GM12878 (cell line): Measurements from ENCODE around the gene SERPINE3. TPM values are rescaled to one million over a fixed set of nuclear protein-coding genes. Genes with fewer than 3 reads are reported as not detected.

Experiments used
- ATAC-seq: fragments of 200-7000 bp; cut with Tn5 transposase; 3 replicates; pipeline ENCODE4 v1.9.1; 2020; ENCODE audit warnings: mild to moderate bottlenecking, moderate library complexity
- BruUV-seq: library from RNA; stranded (reverse); fragments of 400-500 nt; replicated peaks from 2 replicates; lab custom pipeline; 2021; lab: Mats Ljungman, UMichigan
- CTCF ChIA-PET: fragments of 300-600 bp; sonication (Branson Sonifier 250); formaldehyde crosslinking; extraction: SDS; loops from one replicate; lab custom pipeline; 2021; ENCODE audit warnings: inconsistent platforms; lab: Yijun Ruan, JAX
- POLR2A ChIA-PET: fragments of 350-600 bp; formaldehyde crosslinking; extraction: SDS; loops from one replicate; lab custom pipeline; 2021; ENCODE audit warnings: inconsistent platforms; lab: Charles Lee
- RAD21 ChIA-PET: fragments of 300-600 bp; sonication (Branson Sonifier 250); formaldehyde crosslinking; loops from one replicate; lab custom pipeline; 2023; ENCODE audit warnings: antibody characterized with exemption; ENCODE audit not compliant: unreplicated experiment; lab: Charles Lee
- SMC1A ChIA-PET: fragments of 300-600 bp; sonication (Branson Sonifier 250); formaldehyde crosslinking; loops from one replicate; lab custom pipeline; 2023; ENCODE audit not compliant: unreplicated experiment, uncharacterized antibody; lab: Charles Lee
- DNase-seq: peaks from one replicate; pipeline ENCODE4 v3.0.0-alpha.2; 2011; ENCODE audit warnings: low read depth, low spot score
- FAIRE-seq: peaks from 3 replicates; lab custom pipeline; 2011; peaks lifted over from hg19 to GRCh38; lab: Jason Lieb, UNC
- H2AFZ ChIP-seq: 2 replicates; pipeline ENCODE4 v1.6.0; 2011; ENCODE audit warnings: low read depth, low read length, control low read depth; ENCODE audit not compliant: control insufficient read depth
- H3K27ac ChIP-seq: 2 replicates; pipeline ENCODE4 v1.5.1; 2011; ENCODE audit warnings: control low read depth; ENCODE audit not compliant: control insufficient read depth, insufficient read depth
- H3K27me3 ChIP-seq, 2 experiments: replicated peaks in 1 of 2; 2 replicates each; pipeline versions ENCODE4 v1.6.0 to v1.6.1; 2011; ENCODE audit warnings: low read length in 1 of 2; ENCODE audit not compliant: control insufficient read depth in 2 of 2, insufficient read depth in 2 of 2
- H3K36me3 ChIP-seq, 2 experiments: 2 replicates each; pipeline ENCODE4 v1.5.1; 2011; ENCODE audit warnings: low read length in 1 of 2; ENCODE audit not compliant: control insufficient read depth in 2 of 2, insufficient read depth in 2 of 2
- H3K4me1 ChIP-seq: 2 replicates; pipeline ENCODE4 v1.6.1; 2011; ENCODE audit warnings: mild to moderate bottlenecking, low read length, moderate library complexity, mixed read lengths; ENCODE audit not compliant: control insufficient read depth, insufficient read depth
- H3K4me2 ChIP-seq: 2 replicates; pipeline ENCODE4 v1.6.0; 2011; ENCODE audit warnings: control low read depth; ENCODE audit not compliant: control insufficient read depth, insufficient read depth
- H3K4me3 ChIP-seq: fragments of 200-600 bp; sonication (generic); 2 replicates; pipeline ENCODE4 v1.5.1; 2016
- H3K79me2 ChIP-seq: 2 replicates; pipeline ENCODE4 v1.6.0; 2011; ENCODE audit warnings: low read length; ENCODE audit not compliant: control insufficient read depth, insufficient read depth
- H3K9ac ChIP-seq: 2 replicates; pipeline ENCODE4 v1.8.0; 2011; ENCODE audit warnings: low read length, control low read depth, mixed read lengths; ENCODE audit not compliant: control insufficient read depth, insufficient read depth
- H3K9me3 ChIP-seq: replicated peaks from 3 replicates; pipeline ENCODE4 v1.5.1; 2011; ENCODE audit warnings: mild to moderate bottlenecking, low read length; ENCODE audit not compliant: control insufficient read depth, insufficient read depth
- H4K20me1 ChIP-seq: 2 replicates; pipeline ENCODE4 v1.6.0; 2011; ENCODE audit not compliant: control insufficient read depth, insufficient read depth
- ATF7 ChIP-seq: fragments of 450-650 bp; IDR thresholded peaks from 2 replicates; pipeline ENCODE4 v1.6.1; 2016; ENCODE audit warnings: low read depth, mild to moderate bottlenecking
- CBX3 ChIP-seq: fragments of 200-600 bp; sonication (generic); IDR thresholded peaks from 2 replicates; pipeline ENCODE4 v1.6.1; 2016; ENCODE audit warnings: low read depth, borderline replicate concordance
- E2F8 ChIP-seq: fragments of 450-650 bp; IDR thresholded peaks from 2 replicates; pipeline ENCODE4 v1.6.1; 2018; ENCODE audit warnings: mild to moderate bottlenecking, low read depth, moderate library complexity; ENCODE audit not compliant: partially characterized antibody
- ELK1 ChIP-seq: IDR thresholded peaks from 2 replicates; pipeline ENCODE4 v1.6.1; 2012; ENCODE audit warnings: low read depth, low read length, improper control_type of control experiment
- GATAD2B ChIP-seq: fragments of 450-650 bp; conservative IDR thresholded peaks from 2 replicates; pipeline ENCODE4 v1.6.1; 2017; ENCODE audit warnings: low read depth, mild to moderate bottlenecking, moderate library complexity
- IKZF2 ChIP-seq, 2 experiments: fragments of 450-650 bp; IDR thresholded peaks; 2 replicates each; pipeline ENCODE4 v1.6.1; 2017; ENCODE audit warnings: mild to moderate bottlenecking in 2 of 2, moderate library complexity in 2 of 2
- JUNB ChIP-seq: IDR thresholded peaks from 2 replicates; pipeline ENCODE4 v1.6.1; 2016; ENCODE audit warnings: antibody characterized with exemption, mild to moderate bottlenecking
- KAT2A ChIP-seq: conservative IDR thresholded peaks from 2 replicates; pipeline ENCODE4 v1.6.1; 2011; ENCODE audit warnings: low read depth, low read length; ENCODE audit not compliant: control insufficient read depth
- KDM1A ChIP-seq: fragments of 200-600 bp; sonication (generic); IDR thresholded peaks from 2 replicates; pipeline ENCODE4 v1.6.1; 2016; ENCODE audit warnings: borderline replicate concordance
- KLF5 ChIP-seq: fragments of 450-650 bp; IDR thresholded peaks from 2 replicates; pipeline ENCODE4 v1.6.1; 2014; ENCODE audit warnings: mild to moderate bottlenecking; ENCODE audit not compliant: partially characterized antibody
- MEF2A ChIP-seq: IDR thresholded peaks from 2 replicates; pipeline ENCODE4 v1.6.1; 2011; ENCODE audit warnings: low read depth, mild to moderate bottlenecking, low read length, moderate library complexity; ENCODE audit not compliant: insufficient read depth
- MEF2B ChIP-seq: fragments of 450-650 bp; IDR thresholded peaks from 2 replicates; pipeline ENCODE4 v1.6.1; 2018; ENCODE audit warnings: mild to moderate bottlenecking, moderate library complexity; ENCODE audit not compliant: partially characterized antibody, poor library complexity, severe bottlenecking
- MTA2 ChIP-seq: fragments of 450-650 bp; IDR thresholded peaks from 2 replicates; pipeline ENCODE4 v1.6.1; 2016; ENCODE audit warnings: low read depth, mild to moderate bottlenecking, moderate library complexity
- MYC ChIP-seq: IDR thresholded peaks from 2 replicates; pipeline ENCODE4 v1.6.1; 2011; ENCODE audit warnings: mild to moderate bottlenecking, low read length, moderate library complexity, inconsistent platforms; ENCODE audit not compliant: insufficient read depth, insufficient replicate concordance, insufficient read length, severe bottlenecking
- POLR2A ChIP-seq: IDR thresholded peaks from 2 replicates; pipeline ENCODE4 v1.6.1; 2011; ENCODE audit warnings: low read depth, mild to moderate bottlenecking, low read length
- POLR2AphosphoS2 ChIP-seq: IDR thresholded peaks from 2 replicates; pipeline ENCODE4 v1.6.1; 2011; ENCODE audit warnings: low read depth, mild to moderate bottlenecking, low read length, improper control_type of control experiment, moderate library complexity
- SIN3A ChIP-seq: IDR thresholded peaks from 2 replicates; pipeline ENCODE4 v1.6.1; 2012; ENCODE audit warnings: low read depth, low read length, improper control_type of control experiment
- SMC3 ChIP-seq: IDR thresholded peaks from 2 replicates; pipeline ENCODE4 v1.6.1; 2011; ENCODE audit warnings: low read length, improper control_type of control experiment, borderline replicate concordance
- STAT1 ChIP-seq: fragments of 450-650 bp; conservative IDR thresholded peaks from 2 replicates; pipeline ENCODE4 v1.6.1; 2014; ENCODE audit warnings: antibody characterized with exemption, mild to moderate bottlenecking
- TBL1XR1 ChIP-seq: IDR thresholded peaks from 2 replicates; pipeline ENCODE4 v1.6.1; 2012; ENCODE audit warnings: low read depth, low read length, improper control_type of control experiment
- TCF3 ChIP-seq: IDR thresholded peaks from 2 replicates; pipeline ENCODE4 v1.6.1; 2012; ENCODE audit warnings: low read depth, mild to moderate bottlenecking, low read length, borderline replicate concordance; ENCODE audit not compliant: insufficient read depth
- ZNF217 ChIP-seq: fragments of 450-650 bp; IDR thresholded peaks from 2 replicates; pipeline ENCODE4 v1.6.1; 2017; ENCODE audit warnings: antibody characterized with exemption, mild to moderate bottlenecking
- ZZZ3 ChIP-seq: IDR thresholded peaks from 2 replicates; pipeline ENCODE4 v1.6.1; 2011; ENCODE audit warnings: low read depth; ENCODE audit not compliant: control insufficient read depth, insufficient read length
- WGBS: methylation state at CpG from one replicate; pipeline ENCODE4 v1.1.6; 2016; ENCODE audit warnings: low lambda C conversion rate; ENCODE audit not compliant: insufficient replicate concordance, insufficient coverage; ENCODE audit errors: missing lambda C conversion rate; 5-methylcytosine and 5-hydroxymethylcytosine counted together
- in situ Hi-C: fragments of 300-500 bp; cut with MboI; formaldehyde crosslinking; loops from 9 replicates; pipeline ENCODE4 v1.14.3; 2018; ENCODE audit warnings: mixed read lengths
- intact Hi-C: fragments of 100-400 bp; cut with micrococcal nuclease; formaldehyde crosslinking; loops from one replicate; pipeline ENCODE4 v1.14.2; 2022; ENCODE audit not compliant: unreplicated experiment
- polyA plus RNA-seq, 11 experiments: library from polyadenylated mRNA; depleted of rRNA in 4 of 11; unstranded in 6 of 11; stranded (reverse) in 5 of 11; fragments of >200 nt; fragmentation: Nextera tagmentation in 4 of 11; fragmentation: Illumina TruSeq in 1 of 11; extraction: Ambion mirVana in 4 of 11; extraction: Trizol in 1 of 11; gene quantifications; 1 replicate in 1 of 11; 2 replicates in 10 of 11; pipeline versions ENCODE4 v1.2.1 to v1.2.3, GENCODE V29; 2011 to 2016; ENCODE audit warnings: inconsistent platforms in 2 of 11, missing spikeins in 2 of 11, low read depth in 1 of 11
- total RNA-seq, 4 experiments: library from RNA; depleted of rRNA in 3 of 4; stranded (reverse); fragments of >200 nt in 3 of 4; fragmentation: Illumina TruSeq in 1 of 4; extraction: Trizol in 1 of 4; gene quantifications; 2 replicates each; pipeline versions ENCODE4 v1.2.1 to v1.2.3, GENCODE V29; 2013 to 2021

The SERPINE3 gene
- total and polyA plus RNA-seq, 10 of the 15 experiments (the other 5 are each of a cell fraction or from before 2014, with no cell fraction given) = 0.19 TPM; not detected in 9

GRCh38 chr13:51303882-51304281 is 35.6 kb upstream of the SERPINE3 start (continued):
- no peak for TF ChIP-seq ELK1
- TF ChIP-seq SMC3 = no peak
- TF ChIP-seq MEF2A = no peak
- no peak for TF ChIP-seq KAT2A
- no peak for TF ChIP-seq MEF2B
- no peak for TF ChIP-seq TBL1XR1
- no peak for TF ChIP-seq KLF5
- TF ChIP-seq POLR2A = no peak
- no peak for TF ChIP-seq ZNF217
- TF ChIP-seq POLR2AphosphoS2 = no peak
- no peak for TF ChIP-seq IKZF2 (IDR thresholded peaks at IDR 0.05)

- ATAC-seq = no peak
- intact Hi-C loops = no loop called here
- no peak overlapping the region for H3K27ac ChIP-seq
- H3K4me2 ChIP-seq = no peak overlapping the region
- no peak overlapping the region for H3K9ac ChIP-seq
- no peak overlapping the region for H2AFZ ChIP-seq
- SMC1A ChIA-PET = interaction anchor here (4.1 kb wide), 1 partner anchor 8 kb away, joined by 19 read pairs; no protein-coding TSS in a partner anchor
- no peaks in the 10 kb centered on the region for H3K27me3 ChIP-seq
- no peaks in the 10 kb centered on the region for H3K36me3 ChIP-seq
- POLR2A ChIA-PET = no interaction called here
- CTCF ChIA-PET = interaction anchor here (0.7 to 1.4 kb wide), 2 partner anchors 55 to 180 kb away, joined by 3 read pairs; no protein-coding TSS in a partner anchor
- in situ Hi-C loops = no loop called here
- H3K4me3 ChIP-seq = no peak overlapping the region
- FAIRE-seq = no peak
- BruUV-seq = no TSS peak
- DNase-seq = no peak
- H3K79me2 ChIP-seq = no peaks in the 10 kb centered on the region
- RAD21 ChIA-PET = interaction anchor here (0.6 kb wide), 1 partner anchor 36 kb away, joined by 5 read pairs; no protein-coding TSS in a partner anchor
- WGBS = 45% methylated on average over 7 of the region's 7 CpGs
- H3K4me1 ChIP-seq = no peaks in the 10 kb centered on the region
- no peaks in the 10 kb centered on the region for H4K20me1 ChIP-seq
- H3K9me3 ChIP-seq = no peaks in the 10 kb centered on the region
- TF ChIP-seq MTA2 (no peak), ATF7 (no peak), GATAD2B (no peak), JUNB (no peak), STAT1 (no peak), E2F8 (no peak), TCF3 (no peak), CBX3 (no peak), ZZZ3 (no peak), MYC (no peak), KDM1A (no peak), SIN3A (no peak)
These were observed 34.1 kb upstream of the SERPINE3 start for GRCh38 chr13:51305271-51305967.
